Right renal cortex interstitium (tissue), 3 donors: ENCODE measurements around the gene GASK1B. TPM values are rescaled to one million over a fixed set of nuclear protein-coding genes. Genes with fewer than 3 reads are reported as not detected.

Experiments used
- DNase-seq, 3 donors: peaks; one replicate each; pipeline ENCODE4 v3.0.0-alpha.2; 2013; ENCODE audit warnings: low read depth in 3 of 3, low spot score in 2 of 3
- polyA plus RNA-seq, 3 donors: library from polyadenylated mRNA; unstranded; fragments of 120-200 nt; gene quantifications; one replicate each; pipeline ENCODE4 v1.2.1, GENCODE V29; 2013; ENCODE audit not compliant: insufficient read length in 3 of 3

The GASK1B gene
- polyA plus RNA-seq, 3 donors, result 34.4 to 44.7 (median 36.8) TPM

GRCh38 chr4:158155656-158156356 is 17.0 kb downstream of the GASK1B start:
- no peak for DNase-seq

GRCh38 chr4:158147151-158147550 is 25.7 kb downstream of the GASK1B start:
- DNase-seq, result no peak

GRCh38 chr4:158146736-158147135 is 26.1 kb downstream of the GASK1B start:
- DNase-seq, result no peak

GRCh38 chr4:158139086-158139485 is 33.7 kb downstream of the GASK1B start:
- DNase-seq, result no peak

GRCh38 chr4:158134222-158134621 is 38.6 kb downstream of the GASK1B start:
- DNase-seq, result no peak

- DNase-seq, result no peak
Observed at GRCh38 chr4:158133551-158133950, 39.3 kb downstream of the GASK1B start.

- DNase-seq, result no peak
Observed at GRCh38 chr4:158131027-158131426, 41.8 kb downstream of the GASK1B start.

- DNase-seq, result no peak
Observed at GRCh38 chr4:158130204-158130603, 42.6 kb downstream of the GASK1B start.

GRCh38 chr4:158129694-158130093 is 43.1 kb downstream of the GASK1B start:
- DNase-seq, result no peak

GRCh38 chr4:158128540-158128939 is 44.3 kb downstream of the GASK1B start:
- DNase-seq, result no peak

- DNase-seq, result no peak
Observed at GRCh38 chr4:158125310-158125709, 47.5 kb downstream of the GASK1B start.

Other genes starting within 250 kb of the GASK1B start
- 1 to 10 TPM; 4.9 to 6.0 (median 5.6) TPM for gene TMEM144, start 37.5 kb upstream of the GASK1B start, polyA plus RNA-seq